ENCODE data around the gene LRP1B.

GRCh38 chr2:141075753-141076152 lies 1055.1 kb downstream of the LRP1B start:
- TF ChIP-seq CTCF (IDR thresholded peaks at IDR 0.05) (no peak), EZH2 (IDR thresholded peaks at IDR 0.05; ENCODE audit: borderline replicate concordance, insufficient read depth, low read depth, low read length, poor library complexity, severe bottlenecking) (no peak)
